Measurements from ENCODE around the gene POC1B. TPM values are rescaled to one million over a fixed set of nuclear protein-coding genes. Genes with fewer than 3 reads are reported as not detected.

Gene POC1B
- total RNA-seq, 1 donor from 2014 or later = 10.2 TPM

GRCh38 chr12:89546151-89546550 is 20.3 kb upstream of the POC1B start:
- no peak for DNase-seq (ENCODE audit: extremely low spot score, unreplicated experiment)
- H3K27me3 Mint-ChIP-seq (ENCODE audit: unreplicated experiment) = no peaks in the 10 kb centered on the region
- H3K9me3 Mint-ChIP-seq (ENCODE audit: unreplicated experiment) = no peaks in the 10 kb centered on the region
- H3K27ac Mint-ChIP-seq (ENCODE audit: unreplicated experiment) = no peak overlapping the region
- no peak overlapping the region for H3K4me3 Mint-ChIP-seq (ENCODE audit: unreplicated experiment)
- TF ChIP-seq CTCF (IDR thresholded peaks at IDR 0.05) = no peak
- H3K36me3 Mint-ChIP-seq (ENCODE audit: unreplicated experiment) = no peaks in the 10 kb centered on the region
- H3K4me1 Mint-ChIP-seq (ENCODE audit: unreplicated experiment) = peaks cover 28% of the 10 kb centered on the region

GRCh38 chr12:89544681-89545184 is 18.9 kb upstream of the POC1B start:
- H3K27me3 Mint-ChIP-seq (ENCODE audit: unreplicated experiment) = no peaks in the 10 kb centered on the region
- DNase-seq (ENCODE audit: extremely low spot score, unreplicated experiment) = no peak
- H3K27ac Mint-ChIP-seq (ENCODE audit: unreplicated experiment) = peak overlapping the region; percentile 60
- peaks cover 28% of the 10 kb centered on the region for H3K4me1 Mint-ChIP-seq (ENCODE audit: unreplicated experiment)
- no peaks in the 10 kb centered on the region for H3K9me3 Mint-ChIP-seq (ENCODE audit: unreplicated experiment)
- no peak for TF ChIP-seq CTCF (IDR thresholded peaks at IDR 0.05)
- no peaks in the 10 kb centered on the region for H3K36me3 Mint-ChIP-seq (ENCODE audit: unreplicated experiment)
- H3K4me3 Mint-ChIP-seq (ENCODE audit: unreplicated experiment) = no peak overlapping the region

- TF ChIP-seq CTCF (IDR thresholded peaks at IDR 0.05) = no peak
- Mint-ChIP-seq H3K27me3 (ENCODE audit: unreplicated experiment) (no peaks in the 10 kb centered on the region), H3K27ac (ENCODE audit: unreplicated experiment) (no peak overlapping the region), H3K36me3 (ENCODE audit: unreplicated experiment) (no peaks in the 10 kb centered on the region), H3K4me1 (ENCODE audit: unreplicated experiment) (peaks cover 28% of the 10 kb centered on the region), H3K4me3 (ENCODE audit: unreplicated experiment) (no peak overlapping the region), H3K9me3 (ENCODE audit: unreplicated experiment) (no peaks in the 10 kb centered on the region)
- DNase-seq (ENCODE audit: extremely low spot score, unreplicated experiment) = no peak
Measured at GRCh38 chr12:89544022-89544421, 18.2 kb upstream of the POC1B start.

- no peak overlapping the region for H3K4me3 Mint-ChIP-seq (ENCODE audit: unreplicated experiment)
- DNase-seq (ENCODE audit: extremely low spot score, unreplicated experiment) = no peak
Measured at GRCh38 chr12:89542912-89543592, 17.2 kb upstream of the POC1B start.

More at GRCh38 chr12:89542912-89543592, 17.2 kb upstream of the POC1B start:
- TF ChIP-seq CTCF (IDR thresholded peaks at IDR 0.05) = peak; percentile 93
- Mint-ChIP-seq H3K27ac (ENCODE audit: unreplicated experiment) (no peak overlapping the region), H3K36me3 (ENCODE audit: unreplicated experiment) (no peaks in the 10 kb centered on the region), H3K4me1 (ENCODE audit: unreplicated experiment) (peaks cover 28% of the 10 kb centered on the region), H3K9me3 (ENCODE audit: unreplicated experiment) (no peaks in the 10 kb centered on the region), H3K27me3 (ENCODE audit: unreplicated experiment) (no peaks in the 10 kb centered on the region)

Data from osteocyte (in vitro differentiated cells).